ENCODE results near the gene CENPO. TPM values are rescaled to one million over a fixed set of nuclear protein-coding genes. Genes with fewer than 3 reads are reported as not detected.

Gene CENPO
- total RNA-seq, 1 experiment from 2014 or later, result 36.6 TPM

GRCh38 chr2:24844023-24844685, 50.9 kb downstream of the CENPO start:
- no peak overlapping the region for H3K4me3 ChIP-seq (ENCODE audit: insufficient read depth, low read depth, low read length)
- H3K27me3 ChIP-seq (ENCODE audit: control insufficient read depth, insufficient read depth, low read length), result no peaks in the 10 kb centered on the region
- no peaks in the 10 kb centered on the region; the same call in 1 of the 2 replicates for H3K36me3 ChIP-seq (replicated peaks; ENCODE audit: control insufficient read depth, insufficient read depth, low read length)
- no peak for DNase-seq

DNA sequence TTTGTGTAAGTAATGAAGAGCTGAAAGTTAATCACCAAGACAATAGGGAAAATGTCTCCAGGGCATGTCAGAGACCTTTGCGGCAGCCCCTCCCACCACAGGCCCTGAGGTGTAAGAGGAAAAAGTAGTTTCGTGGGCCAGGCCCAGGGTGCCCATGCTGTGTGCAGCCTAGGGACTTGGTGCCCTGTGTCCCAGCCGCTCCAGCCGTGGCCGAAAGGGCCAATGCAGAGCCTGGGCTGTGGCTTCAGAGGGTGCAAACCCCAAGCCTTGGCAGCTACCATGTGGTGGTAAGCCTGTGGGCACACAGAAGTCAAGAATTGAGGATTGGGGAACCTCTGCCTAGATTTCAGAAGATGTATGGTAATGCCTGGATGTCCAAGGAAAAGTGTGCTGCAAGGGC, 52.5 kb downstream of the CENPO start:
- no peak for DNase-seq
- no peak overlapping the region for H3K4me3 ChIP-seq (ENCODE audit: insufficient read depth, low read depth, low read length)
- no peaks in the 10 kb centered on the region for H3K27me3 ChIP-seq (ENCODE audit: control insufficient read depth, insufficient read depth, low read length)
- no peaks in the 10 kb centered on the region; the same call in 1 of the 2 replicates for H3K36me3 ChIP-seq (replicated peaks; ENCODE audit: control insufficient read depth, insufficient read depth, low read length)

DNA sequence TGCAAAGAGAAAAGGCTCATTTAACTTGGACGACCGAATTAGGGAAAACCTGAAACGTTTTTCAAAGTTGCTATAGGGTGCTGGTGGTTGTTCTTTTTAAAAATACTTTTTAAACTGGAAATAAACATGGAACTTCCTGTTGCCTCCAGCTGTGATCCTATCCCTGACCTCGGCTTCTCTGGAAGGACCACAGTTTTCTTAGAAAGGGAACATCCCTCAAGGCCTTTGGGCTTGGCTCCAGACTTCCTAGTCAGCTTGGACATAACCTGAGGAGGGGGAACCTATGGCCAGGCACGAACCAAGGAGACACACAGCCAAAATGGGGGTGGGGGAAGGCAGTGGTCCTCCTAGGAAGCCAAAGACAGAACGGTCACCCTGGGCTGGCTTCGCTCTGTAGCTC, 57.7 kb downstream of the CENPO start:
- H3K27me3 ChIP-seq (ENCODE audit: control insufficient read depth, insufficient read depth, low read length), result no peaks in the 10 kb centered on the region
- no peaks in the 10 kb centered on the region for H3K36me3 ChIP-seq (replicated peaks; ENCODE audit: control insufficient read depth, insufficient read depth, low read length)
- no peak for DNase-seq
- H3K4me3 ChIP-seq (ENCODE audit: insufficient read depth, low read depth, low read length), result no peak overlapping the region

DNA sequence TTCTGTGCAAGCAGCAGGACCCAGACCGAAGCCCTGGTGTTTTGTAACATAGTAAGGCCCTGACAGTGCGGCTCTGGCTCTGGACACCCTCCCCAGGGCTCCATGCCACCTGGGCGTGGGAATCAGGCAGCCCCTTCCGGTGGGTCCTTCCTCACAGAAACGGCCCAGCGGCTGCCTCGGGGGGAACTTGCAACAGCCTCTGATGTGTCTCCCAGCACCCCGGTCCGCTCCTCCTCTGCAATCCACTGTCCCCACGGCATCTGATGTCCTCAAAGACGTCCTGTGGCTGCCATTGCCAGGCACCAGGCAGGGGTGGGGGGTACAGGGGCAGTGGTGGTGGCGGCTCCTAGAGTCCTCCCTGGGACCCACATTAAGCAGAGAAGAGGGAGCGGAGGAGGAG, 58.8 kb downstream of the CENPO start:
- H3K27me3 ChIP-seq (ENCODE audit: control insufficient read depth, insufficient read depth, low read length), result no peaks in the 10 kb centered on the region
- no peaks in the 10 kb centered on the region for H3K36me3 ChIP-seq (replicated peaks; ENCODE audit: control insufficient read depth, insufficient read depth, low read length)
- H3K4me3 ChIP-seq (ENCODE audit: insufficient read depth, low read depth, low read length), result no peak overlapping the region
- DNase-seq, result no peak

DNA sequence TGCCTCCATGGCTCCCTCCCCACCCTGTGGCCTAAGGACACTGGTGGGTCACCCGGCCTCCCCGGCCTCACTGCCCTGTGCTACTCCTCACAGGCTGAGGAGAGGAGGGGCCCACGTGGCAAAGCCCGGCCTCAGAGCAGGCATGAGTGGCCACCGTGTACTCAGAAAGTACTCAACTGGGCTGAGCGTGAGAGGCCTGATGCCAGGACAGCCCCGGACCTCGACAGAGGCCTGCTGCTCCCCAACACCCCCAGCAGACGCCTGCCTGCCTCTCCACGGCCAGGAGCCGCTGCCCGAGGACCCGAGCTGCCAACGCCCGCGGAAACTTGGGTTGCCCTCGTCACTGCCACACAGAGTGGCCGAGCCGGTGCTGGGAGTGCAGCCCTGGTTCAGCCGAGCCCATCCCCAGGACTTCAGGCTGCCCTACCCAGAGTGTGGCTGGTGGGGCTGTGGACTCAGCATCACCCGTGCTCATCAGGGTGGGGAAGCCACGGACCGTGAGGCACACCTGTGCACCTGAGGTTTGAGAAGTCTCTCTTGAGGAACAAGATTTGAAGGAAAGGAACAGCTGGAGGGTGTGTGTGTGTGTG, 59.3 kb downstream of the CENPO start:
- no peak for DNase-seq
- no peaks in the 10 kb centered on the region for H3K36me3 ChIP-seq (replicated peaks; ENCODE audit: control insufficient read depth, insufficient read depth, low read length)
- no peaks in the 10 kb centered on the region for H3K27me3 ChIP-seq (ENCODE audit: control insufficient read depth, insufficient read depth, low read length)
- H3K4me3 ChIP-seq (ENCODE audit: insufficient read depth, low read depth, low read length), result no peak overlapping the region

GRCh38 chr2:24853046-24853445, 59.8 kb downstream of the CENPO start:
- DNase-seq, result no peak
- Histone ChIP-seq H3K4me3 (ENCODE audit: insufficient read depth, low read depth, low read length) (no peak overlapping the region), H3K36me3 (replicated peaks; ENCODE audit: control insufficient read depth, insufficient read depth, low read length) (no peaks in the 10 kb centered on the region), H3K27me3 (ENCODE audit: control insufficient read depth, insufficient read depth, low read length) (no peaks in the 10 kb centered on the region)

- Histone ChIP-seq H3K27me3 (ENCODE audit: control insufficient read depth, insufficient read depth, low read length) (no peaks in the 10 kb centered on the region), H3K36me3 (replicated peaks; ENCODE audit: control insufficient read depth, insufficient read depth, low read length) (no peaks in the 10 kb centered on the region), H3K4me3 (ENCODE audit: insufficient read depth, low read depth, low read length) (no peak overlapping the region)
- no peak for DNase-seq
Measured at GRCh38 chr2:24853996-24854395, 60.8 kb downstream of the CENPO start.

GRCh38 chr2:24855022-24855622, 61.9 kb downstream of the CENPO start:
- DNase-seq, result no peak
- H3K27me3 ChIP-seq (ENCODE audit: control insufficient read depth, insufficient read depth, low read length), result no peaks in the 10 kb centered on the region
- no peaks in the 10 kb centered on the region; the same call in 1 of the 2 replicates for H3K36me3 ChIP-seq (replicated peaks; ENCODE audit: control insufficient read depth, insufficient read depth, low read length)
- no peak overlapping the region for H3K4me3 ChIP-seq (ENCODE audit: insufficient read depth, low read depth, low read length)

DNA sequence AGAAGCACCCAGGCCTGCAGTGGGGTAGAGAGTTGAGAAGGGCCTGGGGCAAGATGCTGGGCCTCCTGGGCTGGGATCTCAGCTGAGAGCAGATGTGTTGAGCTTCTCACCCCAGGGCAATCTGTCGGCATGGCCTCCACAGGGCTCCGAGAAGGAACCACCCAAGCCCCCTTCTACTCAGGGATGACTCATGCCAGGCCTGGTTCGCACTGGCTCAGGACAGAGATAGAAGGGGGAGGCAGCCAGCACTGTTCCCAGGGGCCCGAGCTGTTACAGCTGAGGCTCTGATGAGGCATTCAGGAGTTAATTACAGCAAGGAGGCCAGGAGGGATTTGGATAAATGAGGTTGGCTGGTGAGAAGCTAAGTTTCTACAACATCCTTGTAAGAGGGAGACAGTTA, 62.5 kb downstream of the CENPO start:
- Histone ChIP-seq H3K4me3 (ENCODE audit: insufficient read depth, low read depth, low read length) (no peak overlapping the region), H3K27me3 (ENCODE audit: control insufficient read depth, insufficient read depth, low read length) (no peaks in the 10 kb centered on the region), H3K36me3 (replicated peaks; ENCODE audit: control insufficient read depth, insufficient read depth, low read length) (no peaks in the 10 kb centered on the region; the same call in 1 of the 2 replicates)
- DNase-seq, result no peak

GRCh38 chr2:24856791-24857211, 63.6 kb downstream of the CENPO start:
- no peaks in the 10 kb centered on the region; the same call in 1 of the 2 replicates for H3K36me3 ChIP-seq (replicated peaks; ENCODE audit: control insufficient read depth, insufficient read depth, low read length)
- no peak for DNase-seq
- no peak overlapping the region for H3K4me3 ChIP-seq (ENCODE audit: insufficient read depth, low read depth, low read length)

DNA sequence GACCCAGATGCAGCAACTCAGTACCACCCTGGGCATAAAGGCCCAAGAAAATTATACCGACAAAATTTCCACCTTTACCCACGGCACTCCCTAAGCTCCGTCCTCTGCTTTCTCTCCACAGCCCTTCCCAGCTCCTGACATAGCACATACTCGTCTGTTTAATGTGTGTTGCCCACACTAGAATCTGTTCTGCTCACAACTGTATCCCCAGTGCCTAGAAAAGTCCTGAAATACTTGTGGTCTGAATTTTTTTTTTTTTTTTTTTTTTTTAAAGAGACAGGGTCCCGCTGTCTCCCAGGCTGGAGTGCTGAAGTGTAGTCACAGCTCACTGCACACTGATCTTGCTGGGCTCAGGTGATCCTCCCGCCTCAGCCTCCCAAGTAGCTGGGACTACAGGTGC, 64.5 kb downstream of the CENPO start:
- Histone ChIP-seq H3K27me3 (ENCODE audit: control insufficient read depth, insufficient read depth, low read length) (no peaks in the 10 kb centered on the region), H3K36me3 (replicated peaks; ENCODE audit: control insufficient read depth, insufficient read depth, low read length) (no peaks in the 10 kb centered on the region; the same call in 1 of the 2 replicates)
- no peak for DNase-seq

More at GRCh38 chr2:24856791-24857211, 63.6 kb downstream of the CENPO start:
- no peaks in the 10 kb centered on the region for H3K27me3 ChIP-seq (ENCODE audit: control insufficient read depth, insufficient read depth, low read length)

GRCh38 chr2:24858996-24859395, 65.8 kb downstream of the CENPO start:
- Histone ChIP-seq H3K27me3 (ENCODE audit: control insufficient read depth, insufficient read depth, low read length) (no peaks in the 10 kb centered on the region), H3K36me3 (replicated peaks; ENCODE audit: control insufficient read depth, insufficient read depth, low read length) (no peaks in the 10 kb centered on the region; the same call in 1 of the 2 replicates), H3K4me3 (ENCODE audit: insufficient read depth, low read depth, low read length) (no peak overlapping the region)
- DNase-seq, result no peak

More for the DNA sequence above, 64.5 kb downstream of the CENPO start:
- H3K4me3 ChIP-seq (ENCODE audit: insufficient read depth, low read depth, low read length), result no peak overlapping the region

GRCh38 chr2:24859968-24860600, 66.9 kb downstream of the CENPO start:
- DNase-seq, result no peak
- no peaks in the 10 kb centered on the region for H3K27me3 ChIP-seq (ENCODE audit: control insufficient read depth, insufficient read depth, low read length)
- no peaks in the 10 kb centered on the region; the same call in 1 of the 2 replicates for H3K36me3 ChIP-seq (replicated peaks; ENCODE audit: control insufficient read depth, insufficient read depth, low read length)
- no peak overlapping the region for H3K4me3 ChIP-seq (ENCODE audit: insufficient read depth, low read depth, low read length)

GRCh38 chr2:24860631-24861030, 67.4 kb downstream of the CENPO start:
- no peak for DNase-seq
- Histone ChIP-seq H3K36me3 (replicated peaks; ENCODE audit: control insufficient read depth, insufficient read depth, low read length) (no peaks in the 10 kb centered on the region; the same call in 1 of the 2 replicates), H3K27me3 (ENCODE audit: control insufficient read depth, insufficient read depth, low read length) (no peaks in the 10 kb centered on the region), H3K4me3 (ENCODE audit: insufficient read depth, low read depth, low read length) (no peak overlapping the region)

DNA sequence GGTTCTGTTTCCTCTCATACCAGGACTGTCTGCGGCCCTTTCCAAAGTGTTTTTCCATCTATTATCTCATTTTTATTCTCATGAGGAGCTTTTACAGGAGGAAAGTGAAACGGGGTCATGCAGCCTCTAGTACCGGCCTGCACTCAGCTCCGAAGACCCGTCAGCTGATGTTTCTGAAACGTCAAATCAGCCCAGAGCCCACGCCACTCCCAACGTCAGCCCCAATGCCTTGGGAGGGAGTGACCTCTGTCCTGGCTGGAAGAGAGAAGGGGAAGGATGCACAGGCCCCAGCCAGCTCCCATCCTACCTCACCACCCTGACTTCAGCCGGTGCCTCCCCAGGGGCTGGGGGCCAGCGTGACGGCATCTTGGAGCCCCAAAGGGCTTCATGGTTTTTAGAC, 68.3 kb downstream of the CENPO start:
- no peak for DNase-seq
- H3K27me3 ChIP-seq (ENCODE audit: control insufficient read depth, insufficient read depth, low read length), result no peaks in the 10 kb centered on the region
- H3K4me3 ChIP-seq (ENCODE audit: insufficient read depth, low read depth, low read length), result no peak overlapping the region
- no peaks in the 10 kb centered on the region; the same call in 1 of the 2 replicates for H3K36me3 ChIP-seq (replicated peaks; ENCODE audit: control insufficient read depth, insufficient read depth, low read length)

Measured in H7 (cell line).